HFFc6 (cell line): Measurements from ENCODE around the gene AKAP10. TPM values are rescaled to one million over a fixed set of nuclear protein-coding genes. Genes with fewer than 3 reads are reported as not detected.
A peak's percentile ranks its signal among the peaks of the same experiment; 100 is the strongest.

ENCODE experiments used
- DNase-seq: peaks from one replicate; pipeline ENCODE4 v3.0.0-alpha.2; 2018
- H3K27ac Mint-ChIP-seq: 2 replicates; pipeline ENCODE4 v1.8.0; 2020; ENCODE audit warnings: mild to moderate bottlenecking, mixed read lengths
- H3K27me3 Mint-ChIP-seq: 2 replicates; pipeline ENCODE4 v1.8.0; 2021; ENCODE audit warnings: mild to moderate bottlenecking, moderate library complexity, mixed read lengths; ENCODE audit not compliant: insufficient read depth
- H3K36me3 Mint-ChIP-seq: 2 replicates; pipeline ENCODE4 v1.8.0; 2021; ENCODE audit warnings: low read depth, mixed read lengths
- H3K4me1 Mint-ChIP-seq: 2 replicates; pipeline ENCODE4 v1.8.0; 2020; ENCODE audit warnings: low read depth, mixed read lengths
- H3K4me3 Mint-ChIP-seq: 2 replicates; pipeline ENCODE4 v1.8.0; 2020; ENCODE audit warnings: mild to moderate bottlenecking, moderate library complexity, mixed read lengths
- H3K9me3 Mint-ChIP-seq: 2 replicates; pipeline ENCODE4 v1.8.0; 2020; ENCODE audit warnings: mild to moderate bottlenecking, mixed read lengths
- CTCF ChIP-seq: fragments of 200-600 bp; sonication (generic); IDR thresholded peaks from 2 replicates; pipeline ENCODE4 v1.5.0; 2021; ENCODE audit warnings: antibody characterized with exemption, mild to moderate bottlenecking
- total RNA-seq, 6 experiments: library from RNA; stranded (reverse); fragmentation: NEBNext Ultra II Directional; extraction: Animal tissue kit (Norgen Biotek cat#: 25700); gene quantifications; 2 replicates in 1 of 6; 3 replicates in 5 of 6; pipeline ENCODE4 v1.2.3, GENCODE V29; 2021

AKAP10 gene
- total RNA-seq, 6 experiments from 2014 or later: 23.3 to 31.3 (median 27.0) TPM

DNA sequence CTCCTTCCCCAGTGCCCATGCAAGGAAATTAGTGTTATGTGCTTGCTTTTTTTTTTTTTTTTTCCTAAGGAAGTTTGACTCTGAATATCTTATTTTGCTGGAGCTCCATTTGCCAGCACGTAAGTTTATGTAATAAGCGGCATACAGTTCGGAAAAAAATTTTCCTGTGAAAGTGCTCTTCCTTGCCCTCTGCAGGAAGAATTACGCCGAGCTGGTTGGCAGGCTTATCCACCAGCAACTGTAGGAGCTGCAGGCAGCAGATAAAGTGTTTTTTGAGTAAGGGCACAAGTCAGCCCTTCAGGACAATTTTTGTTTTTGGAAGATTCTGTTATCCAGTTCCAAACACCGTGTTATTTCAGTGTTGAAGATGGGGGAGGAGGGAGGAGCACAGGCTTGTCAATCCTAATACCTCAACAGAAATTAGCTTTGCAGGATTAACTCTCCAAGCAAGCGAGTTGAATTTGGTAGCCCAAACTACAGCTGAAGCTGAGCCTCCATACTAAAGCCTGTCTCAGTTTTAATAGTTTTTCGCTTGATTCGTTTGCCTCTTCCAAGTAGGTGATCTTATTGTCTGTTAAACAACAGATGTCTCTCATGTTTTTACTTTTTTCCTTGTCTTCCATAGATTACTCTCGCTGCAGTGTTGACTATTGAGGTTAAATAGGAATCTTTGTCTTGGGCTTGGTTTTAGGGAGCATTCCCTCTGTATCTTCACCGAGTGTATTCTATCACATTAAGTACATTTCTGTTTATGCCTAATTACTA lies 32.7 kb upstream of the AKAP10 start:
- peaks cover 23% of the 10 kb centered on the region for H3K27me3 Mint-ChIP-seq
- H3K9me3 Mint-ChIP-seq: no peaks in the 10 kb centered on the region
- H3K4me1 Mint-ChIP-seq: peaks cover 12% of the 10 kb centered on the region
- DNase-seq: peak; percentile 63
- H3K4me3 Mint-ChIP-seq: peak overlapping the region; percentile 80
- no peaks in the 10 kb centered on the region for H3K36me3 Mint-ChIP-seq
- peak; percentile 35; the same call in 1 of the 2 replicates for TF ChIP-seq CTCF
- no peak overlapping the region for H3K27ac Mint-ChIP-seq

DNA sequence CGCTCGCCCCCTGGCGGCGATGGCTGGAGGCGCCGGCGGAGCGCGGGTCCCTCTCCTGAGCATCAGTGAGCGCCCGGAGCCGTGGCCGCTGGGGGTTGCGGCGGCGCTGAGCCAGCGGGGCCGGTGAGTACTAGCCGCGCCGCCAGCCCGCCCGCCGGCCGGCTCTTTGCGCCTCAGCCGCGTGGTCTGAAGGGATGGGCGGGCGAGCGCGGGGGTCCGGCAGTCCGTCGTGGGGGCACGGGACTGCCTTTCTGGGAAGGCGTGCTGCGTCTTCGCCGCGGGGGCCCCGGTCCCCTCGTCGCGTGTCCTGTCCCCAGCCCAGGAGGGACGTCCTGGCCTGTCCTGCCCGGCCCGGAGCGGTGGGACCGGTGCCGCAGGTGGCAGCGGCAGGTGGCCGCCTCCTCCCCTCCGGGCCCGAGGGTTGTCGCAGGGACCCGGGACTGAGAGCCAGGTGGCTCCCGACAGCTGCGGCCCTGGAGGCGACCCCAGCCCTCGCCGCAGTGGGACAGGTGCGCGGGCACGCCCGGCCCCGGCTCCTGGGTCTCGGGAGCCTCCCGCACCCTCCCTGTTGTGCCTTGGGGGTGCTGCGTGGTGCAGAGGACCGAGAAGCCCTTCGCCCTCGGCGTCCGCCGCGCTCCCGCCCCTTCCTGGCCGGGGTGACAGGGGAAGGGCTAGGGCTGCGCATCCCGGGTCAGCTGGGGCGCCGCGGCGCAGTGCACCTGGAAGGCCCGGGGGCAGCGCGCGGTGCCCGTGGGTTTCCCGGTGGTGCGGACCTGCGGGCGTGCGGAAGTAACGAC lies 31.9 kb upstream of the AKAP10 start, which contains the start of gene SPECC1:
Gene SPECC1 (plus strand): TSS at position 58 of the 797 bp plus-strand sequence. CDS start 87,293 bp downstream, outside the sequence.
- Mint-ChIP-seq H3K27me3 (peaks cover 30% of the 10 kb centered on the region), H3K27ac (no peak within 1 kb of the TSS)
- no peak for DNase-seq

DNA sequence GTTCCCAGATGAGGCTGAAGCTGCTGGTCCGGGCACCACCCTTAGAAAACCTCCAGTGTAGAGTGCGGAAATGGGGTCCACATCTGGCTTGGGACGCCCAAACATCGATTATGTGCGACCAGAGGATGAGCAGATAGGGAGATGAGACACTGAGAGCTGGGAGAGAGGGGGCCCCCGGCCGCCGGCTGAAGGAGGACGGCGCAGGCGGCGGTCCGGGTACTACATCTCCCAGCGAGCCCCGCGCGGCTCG lies 31.3 kb upstream of the AKAP10 start:
- H3K4me3 Mint-ChIP-seq: peak overlapping the region; percentile 92
- DNase-seq: peak; percentile 45
- H3K4me1 Mint-ChIP-seq: peaks cover 12% of the 10 kb centered on the region
- no peaks in the 10 kb centered on the region for H3K36me3 Mint-ChIP-seq
- H3K9me3 Mint-ChIP-seq: no peaks in the 10 kb centered on the region
- peaks cover 31% of the 10 kb centered on the region for H3K27me3 Mint-ChIP-seq
- no peak overlapping the region for H3K27ac Mint-ChIP-seq
- TF ChIP-seq CTCF: no peak

More for the DNA sequence above, 31.9 kb upstream of the AKAP10 start, which contains the start of gene SPECC1:
- no peaks in the 10 kb centered on the region for H3K9me3 Mint-ChIP-seq
- H3K36me3 Mint-ChIP-seq: no peaks in the 10 kb centered on the region
- H3K4me3 Mint-ChIP-seq: peak within 1 kb of the TSS; percentile 92
- peak; percentile 99 for TF ChIP-seq CTCF
- H3K4me1 Mint-ChIP-seq: peaks cover 12% of the 10 kb centered on the region

- DNase-seq: no peak
- peaks cover 12% of the 10 kb centered on the region for H3K4me1 Mint-ChIP-seq
- TF ChIP-seq CTCF: no peak
Measured at GRCh38 chr17:20008242-20009051, 30.8 kb upstream of the AKAP10 start.

GRCh38 chr17:19996502-19996901 lies 18.9 kb upstream of the AKAP10 start:
- H3K27me3 Mint-ChIP-seq: peaks cover 20% of the 10 kb centered on the region
- H3K4me3 Mint-ChIP-seq: no peak overlapping the region
- no peaks in the 10 kb centered on the region for H3K36me3 Mint-ChIP-seq
- DNase-seq: no peak
- H3K4me1 Mint-ChIP-seq: no peaks in the 10 kb centered on the region; the same call in 1 of the 2 replicates
- H3K9me3 Mint-ChIP-seq: no peaks in the 10 kb centered on the region
- no peak for TF ChIP-seq CTCF
- no peak overlapping the region for H3K27ac Mint-ChIP-seq

More at GRCh38 chr17:20008242-20009051, 30.8 kb upstream of the AKAP10 start:
- no peaks in the 10 kb centered on the region for H3K36me3 Mint-ChIP-seq
- peak overlapping the region; percentile 92 for H3K4me3 Mint-ChIP-seq
- H3K27me3 Mint-ChIP-seq: peaks cover 27% of the 10 kb centered on the region
- H3K27ac Mint-ChIP-seq: no peak overlapping the region
- no peaks in the 10 kb centered on the region for H3K9me3 Mint-ChIP-seq
